Measurements from ENCODE around the gene FEV.

Gene FEV

GRCh38 chr2:219030177-219030940, 45.4 kb upstream of the FEV start:
- H3K9me3 ChIP-seq (ENCODE audit: insufficient read depth, low read length, severe bottlenecking), result no peaks in the 10 kb centered on the region
- no peak overlapping the region for H3K4me3 ChIP-seq (ENCODE audit: low read depth in 1 of 2, low read length in 2 of 2)
- DNase-seq (no peak), ATAC-seq (ENCODE audit: insufficient read depth, low read depth) (0 out of 3 replicates have a peak, but pooled peaks have one; percentile 6)
- H3K79me2 ChIP-seq (ENCODE audit: insufficient read depth, low read length), result no peaks in the 10 kb centered on the region
- peaks cover 17% of the 10 kb centered on the region for H3K27me3 ChIP-seq (ENCODE audit: insufficient read depth, low read length, poor library complexity)
- H3K4me2 ChIP-seq (ENCODE audit: insufficient read depth, low read length), result no peak overlapping the region
- no peaks in the 10 kb centered on the region for H3K4me1 ChIP-seq (ENCODE audit: insufficient read depth, low read length)
- TF ChIP-seq EZH2 (IDR thresholded peaks at IDR 0.05; ENCODE audit: borderline replicate concordance, low read depth, low read length, severe bottlenecking), result no peak
- TF ChIP-seq CTCF (IDR thresholded peaks at IDR 0.05; ENCODE audit: borderline replicate concordance, extremely low read depth, low read length, poor library complexity, severe bottlenecking), result no peak
- H3K9ac ChIP-seq (ENCODE audit: low read depth, low read length), result no peak overlapping the region
- peaks cover 8% of the 10 kb centered on the region; the same call in 1 of the 2 replicates for H4K20me1 ChIP-seq (ENCODE audit: insufficient read depth, low read length)
- no peak overlapping the region for H3K27ac ChIP-seq (ENCODE audit: low read length)
- no peak overlapping the region for H2AFZ ChIP-seq (ENCODE audit: low read depth, low read length)
- no peaks in the 10 kb centered on the region for H3K36me3 ChIP-seq (ENCODE audit: insufficient read depth, low read length)

- H3K27ac ChIP-seq (ENCODE audit: low read length), result no peak overlapping the region
- no peaks in the 10 kb centered on the region for H3K9me3 ChIP-seq (ENCODE audit: insufficient read depth, low read length, severe bottlenecking)
- no peak overlapping the region for H3K9ac ChIP-seq (ENCODE audit: low read depth, low read length)
- no peak overlapping the region for H3K4me2 ChIP-seq (ENCODE audit: insufficient read depth, low read length)
- peak; percentile 95 for ATAC-seq (ENCODE audit: insufficient read depth, low read depth)
- no peaks in the 10 kb centered on the region for H3K4me1 ChIP-seq (ENCODE audit: insufficient read depth, low read length)
- H4K20me1 ChIP-seq (ENCODE audit: insufficient read depth, low read length), result peaks cover 8% of the 10 kb centered on the region; the same call in 1 of the 2 replicates
- no peak for TF ChIP-seq EZH2 (IDR thresholded peaks at IDR 0.05; ENCODE audit: borderline replicate concordance, low read depth, low read length, severe bottlenecking)
- TF ChIP-seq CTCF (IDR thresholded peaks at IDR 0.05; ENCODE audit: borderline replicate concordance, extremely low read depth, low read length, poor library complexity, severe bottlenecking), result peak; percentile 98
- H3K36me3 ChIP-seq (ENCODE audit: insufficient read depth, low read length), result no peaks in the 10 kb centered on the region
- H3K27me3 ChIP-seq (ENCODE audit: insufficient read depth, low read length, poor library complexity), result peaks cover 17% of the 10 kb centered on the region
- peak; percentile 79 for DNase-seq
- H3K4me3 ChIP-seq (ENCODE audit: low read depth in 1 of 2, low read length in 2 of 2), result no peak overlapping the region
- H2AFZ ChIP-seq (ENCODE audit: low read depth, low read length), result no peak overlapping the region
- H3K79me2 ChIP-seq (ENCODE audit: insufficient read depth, low read length), result no peaks in the 10 kb centered on the region
Observed at GRCh38 chr2:219029829-219030165, 44.8 kb upstream of the FEV start.

DNA sequence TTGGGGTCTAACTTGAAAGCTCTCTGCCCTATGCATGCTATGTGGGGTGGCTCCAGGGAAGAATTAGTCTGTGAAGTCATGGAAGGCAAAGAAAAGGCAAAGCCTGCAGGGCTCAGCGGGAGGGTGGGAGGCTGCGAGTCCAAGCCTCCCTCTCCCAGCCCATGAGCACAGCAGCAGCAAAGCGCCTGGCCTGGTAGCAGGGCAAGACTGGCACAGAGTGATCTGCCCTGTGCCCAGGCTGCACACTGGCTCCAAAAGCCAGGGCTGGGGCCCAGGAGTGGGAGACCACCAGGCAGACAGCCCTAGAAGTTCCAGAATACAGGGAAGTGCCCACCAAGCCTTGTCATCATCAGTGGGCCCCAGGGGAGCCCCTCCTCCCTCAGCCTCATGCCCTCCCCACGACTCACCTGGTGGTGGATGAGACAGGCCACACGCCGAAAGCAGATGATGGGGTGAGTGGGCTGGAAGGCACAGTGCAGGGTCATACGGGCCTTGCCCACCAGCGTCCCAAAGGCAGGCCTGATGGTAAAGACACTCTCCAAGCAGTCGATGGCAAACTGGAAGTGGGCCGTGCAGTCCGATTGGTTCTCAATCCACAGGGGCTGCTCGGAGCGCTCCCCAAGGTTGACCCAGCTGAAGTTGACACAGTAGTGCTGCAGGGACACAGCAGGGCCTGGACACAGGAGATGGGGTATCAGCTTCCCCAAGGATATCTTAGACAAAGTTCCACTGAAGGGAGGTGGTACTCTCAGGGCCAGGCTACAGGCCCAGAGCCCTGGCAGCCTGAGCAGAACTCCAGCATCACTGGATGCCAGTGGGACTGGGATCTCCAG, 44.2 kb upstream of the FEV start:
- Histone ChIP-seq H3K4me1 (ENCODE audit: insufficient read depth, low read length) (no peaks in the 10 kb centered on the region), H3K27ac (ENCODE audit: low read length) (no peak overlapping the region), H3K36me3 (ENCODE audit: insufficient read depth, low read length) (no peaks in the 10 kb centered on the region), H3K4me3 (ENCODE audit: low read depth in 1 of 2, low read length in 2 of 2) (no peak overlapping the region), H3K9ac (ENCODE audit: low read depth, low read length) (no peak overlapping the region), H3K9me3 (ENCODE audit: insufficient read depth, low read length, severe bottlenecking) (no peaks in the 10 kb centered on the region), H4K20me1 (ENCODE audit: insufficient read depth, low read length) (peaks cover 8% of the 10 kb centered on the region; the same call in 1 of the 2 replicates), H2AFZ (ENCODE audit: low read depth, low read length) (no peak overlapping the region), H3K27me3 (ENCODE audit: insufficient read depth, low read length, poor library complexity) (peaks cover 20% of the 10 kb centered on the region), H3K4me2 (ENCODE audit: insufficient read depth, low read length) (no peak overlapping the region), H3K79me2 (ENCODE audit: insufficient read depth, low read length) (no peaks in the 10 kb centered on the region)
- ATAC-seq (ENCODE audit: insufficient read depth, low read depth), result peak; percentile 39
- TF ChIP-seq CTCF (IDR thresholded peaks at IDR 0.05; ENCODE audit: borderline replicate concordance, extremely low read depth, low read length, poor library complexity, severe bottlenecking) (no peak), EZH2 (IDR thresholded peaks at IDR 0.05; ENCODE audit: borderline replicate concordance, low read depth, low read length, severe bottlenecking) (no peak)
- DNase-seq, result no peak

Data from DND-41 (cell line).